ENCODE data around the gene DLD. TPM values are rescaled to one million over a fixed set of nuclear protein-coding genes. Genes with fewer than 3 reads are reported as not detected.
A peak's percentile ranks its signal among the peaks of the same experiment; 100 is the strongest.

Gene DLD
- total and polyA plus RNA-seq, 2 of the 8 experiments (the other 6 are each of a cell fraction or from before 2014, with no cell fraction given) = 63.7 to 88.5 TPM

DNA sequence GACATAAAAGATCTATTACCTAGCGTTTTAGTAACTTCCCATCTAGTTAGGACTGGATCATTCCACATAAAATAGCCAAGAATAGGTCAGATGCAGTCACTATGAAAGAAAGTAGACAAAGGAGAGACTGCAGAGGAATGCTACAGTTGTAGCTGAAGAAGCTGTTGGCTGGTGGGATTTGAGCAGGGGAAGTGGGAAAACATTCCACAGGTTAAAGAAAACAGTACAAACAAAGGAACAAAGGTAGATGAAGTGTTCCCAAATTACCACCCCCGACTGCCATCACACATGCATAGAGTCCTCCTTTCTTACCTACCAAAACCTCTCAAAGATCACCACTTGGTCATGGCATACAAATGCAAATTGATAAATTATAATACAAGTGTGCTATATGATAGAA, 41.8 kb downstream of the DLD start:
- Histone ChIP-seq H3K79me1 (ENCODE audit: low read depth, low read length) (no peaks in the 10 kb centered on the region), H3K9ac (replicated peaks in 1 of 4; ENCODE audit: extremely low read depth in 1 of 4, low read depth in 3 of 4, low read length in 3 of 4) (no peak overlapping the region), H2AFZ (ENCODE audit: low read length) (no peak overlapping the region), H2BK5ac (ENCODE audit: low read depth, low read length) (no peak overlapping the region), H3K56ac (replicated peaks; ENCODE audit: insufficient read length, low read depth, low read length) (no peak overlapping the region), H3K23me2 (ENCODE audit: low read depth, low read length) (no peaks in the 10 kb centered on the region), H3K4ac (replicated peaks; ENCODE audit: insufficient read length, low read depth, low read length) (no peak overlapping the region), H2BK12ac (ENCODE audit: low read depth, low read length) (no peak overlapping the region), H3K23ac (ENCODE audit: insufficient read length) (no peak overlapping the region), H3K27ac (ENCODE audit: low read depth, low read length) (peak overlapping the region; percentile 2; the same call in 1 of the 2 replicates), H3K9me3 (ENCODE audit: insufficient read depth in 2 of 2, low read depth in 1 of 2, low read length in 1 of 2) (no peaks in the 10 kb centered on the region), H3K27me3 (replicated peaks in 1 of 4; ENCODE audit: control insufficient read depth in 3 of 4, extremely low read depth in 1 of 4, insufficient read depth in 3 of 4, low read length in 3 of 4) (no peaks in the 10 kb centered on the region; a peak in 3 of 7 replicates), H2AK5ac (ENCODE audit: low read depth, low read length) (no peak overlapping the region; the same call in 1 of the 2 replicates), H2BK120ac (replicated peaks; ENCODE audit: low read depth, low read length) (no peak overlapping the region), H2BK15ac (ENCODE audit: low read length) (no peak overlapping the region), H3K18ac (ENCODE audit: extremely low read depth, low read length) (no peak overlapping the region), H3K4me1 (replicated peaks in 1 of 4; ENCODE audit: control insufficient read depth in 3 of 4, insufficient read depth in 4 of 4, low read length in 3 of 4) (peaks cover 7 to 41% (median 21%) of the 10 kb centered on the region in 4 experiments), H3K4me2 (ENCODE audit: insufficient read depth in 1 of 2, low read depth in 2 of 2, low read length in 2 of 2) (peak overlapping the region; percentile 57 to 63; a peak in 3 of 4 replicates), H4K20me1 (replicated peaks in 1 of 2; ENCODE audit: control insufficient read depth in 1 of 2, insufficient read depth in 2 of 2, low read length in 2 of 2) (no peaks in the 10 kb centered on the region), H2BK20ac (ENCODE audit: low read length) (no peak overlapping the region), H4K91ac (replicated peaks; ENCODE audit: insufficient read length, low read length) (no peak overlapping the region), H4K8ac (ENCODE audit: extremely low read depth, insufficient read depth, low read length) (no peak overlapping the region), H3K14ac (ENCODE audit: insufficient read length) (no peak overlapping the region), H3K36me3 (ENCODE audit: control insufficient read depth in 2 of 4, insufficient read depth in 4 of 4, low read length in 3 of 4) (peaks cover 0 to 50% (median 5%) of the 10 kb centered on the region in 4 experiments; a peak in 5 of 8 replicates), H3K4me3 (ENCODE audit: extremely low read depth in 1 of 4, insufficient read depth in 2 of 4, low read depth in 3 of 4, low read length in 4 of 4) (peak overlapping the region in 2 of 4 experiments; percentile 6 to 29; a peak in 3 of 8 replicates), H4K5ac (ENCODE audit: insufficient read length, low read depth, low read length) (no peak overlapping the region), H3K79me2 (ENCODE audit: control insufficient read depth in 1 of 2, insufficient read depth in 2 of 2, low read length in 2 of 2) (no peaks in the 10 kb centered on the region)
- POLR2A ChIA-PET (ENCODE audit: partially characterized antibody) = interaction anchor here (1.2 to 4.8 kb wide), 4 partner anchors 20 to 109 kb away, joined by 5 to 36 read pairs (median 12); partner anchors contain the start of gene LAMB1
- FAIRE-seq (peak; percentile 85), DNase-seq (ENCODE audit: low read depth in 1 of 2, low spot score in 2 of 2) (peak in 1 of 2 experiments; percentile 66)
- 0% methylated on average over 2 of the region's 2 CpGs; no CpG with 5 or more reads in 1 of the 2 experiments for WGBS, 2 experiments (ENCODE audit: extremely low coverage in 1 of 2, insufficient coverage in 1 of 2, insufficient read length in 1 of 2, insufficient replicate concordance in 2 of 2, low coverage in 1 of 2, low lambda C conversion rate in 2 of 2, missing lambda C conversion rate in 1 of 2)
- CTCF ChIA-PET (ENCODE audit: partially characterized antibody) = interaction anchor here (0.7 to 1.8 kb wide), 5 partner anchors 12 to 102 kb away, joined by 3 to 5 read pairs (median 3); no protein-coding TSS in a partner anchor
- peak; percentile 16; the same call in 1 of the 2 replicates for TF ChIP-seq YY1 (IDR thresholded peaks at IDR 0.05; ENCODE audit: low read depth, low read length)
- peak; percentile 79 for TF ChIP-seq TEAD4 (IDR thresholded peaks at IDR 0.05; ENCODE audit: low read depth, low read length)
- 0 out of 3 replicates have a peak, but pooled peaks of 1 of the 2 experiments have one; percentile 19 for TF ChIP-seq POLR2A (IDR thresholded peaks at IDR 0.05; ENCODE audit: control extremely low read depth in 1 of 2, low read depth in 2 of 2, low read length in 2 of 2)
- peak in 1 of 2 experiments; percentile 80; a peak in 1 of 4 replicates for TF ChIP-seq HDAC2 (IDR thresholded peaks at IDR 0.05; ENCODE audit: borderline replicate concordance in 1 of 2, low read depth in 2 of 2, low read length in 2 of 2)
- TF ChIP-seq NRF1 (IDR thresholded peaks at IDR 0.05; ENCODE audit: low read depth, low read length) = no peak
- TF ChIP-seq NANOG (IDR thresholded peaks at IDR 0.05; ENCODE audit: insufficient read depth, low read depth, low read length, poor library complexity, severe bottlenecking) = peak; percentile 93
- TF ChIP-seq EP300 (IDR thresholded peaks at IDR 0.05; ENCODE audit: borderline replicate concordance in 1 of 2, low read depth in 2 of 2, low read length in 2 of 2) = peak in 1 of 2 experiments; percentile 87; a peak in 1 of 3 replicates
- no peak for TF ChIP-seq KDM1A (IDR thresholded peaks at IDR 0.05; ENCODE audit: borderline replicate concordance, low read length)
- TF ChIP-seq BCL11A (IDR thresholded peaks at IDR 0.05; ENCODE audit: low read depth in 2 of 2, low read length in 2 of 2) = no peak

Data from H1 (cell line).